GM21717 (cell line): ENCODE measurements around the gene SLC19A3.
"Not testable (repeated sequence)": the region's sequence is repeated elsewhere in the genome, so short reads cannot be mapped to it uniquely, and the experiment has no call there.

ENCODE experiments used
- ATAC-seq: cut with Tn5 transposase; IDR thresholded peaks from one replicate; pipeline ENCODE4 v1.9.1; 2021; ENCODE audit warnings: mild to moderate bottlenecking, moderate library complexity; ENCODE audit not compliant: unreplicated experiment

SLC19A3 gene

GRCh38 chr2:227703961-227704360 is 13.9 kb downstream of the SLC19A3 start:
- ATAC-seq: no peak

- no peak for ATAC-seq
Measured at GRCh38 chr2:227703280-227703732, 14.5 kb downstream of the SLC19A3 start.

DNA sequence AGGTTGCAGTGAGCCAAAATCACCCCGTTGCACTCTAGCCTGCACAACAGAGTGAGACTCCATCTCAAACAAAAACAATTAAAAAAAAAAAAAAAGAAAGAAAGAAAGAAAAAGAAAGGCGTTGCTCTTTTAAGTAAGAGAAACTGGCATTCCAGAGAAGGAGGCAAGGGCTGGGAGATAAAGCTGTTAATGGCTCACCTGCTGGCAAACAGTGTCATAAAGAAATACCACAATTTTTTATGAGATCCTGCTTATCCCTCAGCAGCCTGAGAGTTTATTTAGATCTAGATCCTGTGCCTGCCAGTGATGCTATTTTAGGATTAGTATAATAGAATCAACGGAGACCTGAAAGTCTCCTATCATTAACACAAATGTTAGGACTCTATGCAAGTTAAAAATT is 16.3 kb downstream of the SLC19A3 start:
- no peak for ATAC-seq

DNA sequence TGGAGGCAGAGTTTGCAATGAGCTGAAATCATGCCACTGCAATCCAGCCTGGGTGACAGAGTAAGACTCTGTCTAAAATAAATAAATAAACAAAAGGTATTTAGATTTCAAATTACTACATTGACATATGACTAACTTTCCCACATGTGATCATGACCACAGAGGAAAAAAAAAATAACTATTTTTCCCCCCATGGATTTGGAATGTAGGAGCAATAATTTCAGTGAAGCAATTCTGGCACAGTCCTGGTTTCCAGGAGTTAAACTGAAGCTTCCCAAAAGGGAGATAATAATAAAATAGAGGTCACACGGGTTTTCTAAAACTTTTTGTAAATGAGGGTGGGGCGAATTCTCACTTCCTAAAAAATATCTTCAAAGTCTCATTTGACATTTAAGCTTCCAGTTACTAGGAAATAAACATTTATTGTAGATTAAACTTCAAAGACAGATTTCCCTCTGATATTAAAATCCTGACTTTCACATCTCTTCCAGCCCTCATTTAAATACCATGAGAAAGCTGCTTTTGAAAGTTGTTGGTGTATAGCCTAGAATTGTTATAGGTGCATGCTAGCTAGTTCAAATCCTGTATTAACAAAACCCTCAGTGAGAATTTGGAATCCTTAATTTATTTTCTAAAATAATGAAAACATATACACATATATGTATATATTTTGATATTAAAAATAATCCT is 20.7 kb downstream of the SLC19A3 start:
- no peak for ATAC-seq

DNA sequence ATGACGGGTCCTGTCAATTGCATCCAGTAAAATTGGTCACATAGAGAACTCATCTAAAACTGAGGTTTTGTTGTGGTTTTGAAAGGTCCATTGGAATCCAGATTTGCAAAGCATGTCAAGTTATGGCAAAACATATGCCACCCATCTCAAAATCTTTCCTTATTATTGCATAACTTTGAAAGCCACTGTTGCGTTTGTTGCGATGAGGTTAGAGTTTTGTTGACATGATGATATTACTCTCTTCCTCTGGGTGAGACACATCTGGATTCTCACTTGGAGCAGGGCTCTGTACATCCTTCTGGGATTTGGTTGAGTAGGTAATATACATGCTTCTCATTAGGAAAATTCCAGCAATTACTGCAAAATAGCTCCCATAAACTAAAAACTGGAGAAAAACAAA is 30.6 kb downstream of the SLC19A3 start:
- no peak for ATAC-seq

DNA sequence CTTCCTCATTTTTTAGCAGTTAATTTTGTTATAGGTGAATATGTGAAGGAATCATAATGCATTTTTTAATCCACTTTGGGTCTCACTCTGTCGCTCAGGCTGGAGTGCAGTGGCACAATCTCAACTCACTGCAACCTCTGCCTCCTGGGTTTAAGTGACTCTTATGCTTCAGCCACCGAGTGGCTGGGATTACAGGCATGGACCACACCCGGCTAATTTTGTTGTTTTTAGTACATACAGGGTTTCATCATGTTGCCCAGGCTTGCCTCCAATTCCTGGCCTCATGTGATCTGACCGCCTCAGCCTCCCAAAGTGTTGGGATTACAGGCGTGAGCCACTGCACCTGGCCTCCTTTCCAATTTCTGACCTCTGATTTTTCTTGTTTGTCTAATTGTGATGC is 33.6 kb downstream of the SLC19A3 start:
- ATAC-seq: no peak

DNA sequence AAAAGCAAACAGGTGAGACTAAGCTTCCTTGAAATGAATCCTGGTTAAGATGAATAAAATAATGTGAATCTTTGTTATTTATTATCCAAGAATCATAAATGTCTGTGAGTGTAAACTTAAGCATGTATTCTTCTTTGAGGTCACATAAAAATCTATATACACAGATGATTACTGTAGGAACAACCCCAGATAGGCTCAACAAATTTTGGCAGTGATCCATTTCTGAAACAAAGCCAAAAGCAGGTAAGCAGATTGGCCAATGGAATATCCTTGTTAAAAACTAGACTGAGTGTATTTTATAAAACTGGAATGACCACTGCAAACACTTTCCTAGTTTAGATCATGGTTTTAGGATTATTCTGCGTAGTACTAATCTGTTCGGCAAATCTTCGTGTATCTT is 39.9 kb downstream of the SLC19A3 start:
- no peak for ATAC-seq

GRCh38 chr2:227674485-227674884 is 43.3 kb downstream of the SLC19A3 start:
- no peak for ATAC-seq

DNA sequence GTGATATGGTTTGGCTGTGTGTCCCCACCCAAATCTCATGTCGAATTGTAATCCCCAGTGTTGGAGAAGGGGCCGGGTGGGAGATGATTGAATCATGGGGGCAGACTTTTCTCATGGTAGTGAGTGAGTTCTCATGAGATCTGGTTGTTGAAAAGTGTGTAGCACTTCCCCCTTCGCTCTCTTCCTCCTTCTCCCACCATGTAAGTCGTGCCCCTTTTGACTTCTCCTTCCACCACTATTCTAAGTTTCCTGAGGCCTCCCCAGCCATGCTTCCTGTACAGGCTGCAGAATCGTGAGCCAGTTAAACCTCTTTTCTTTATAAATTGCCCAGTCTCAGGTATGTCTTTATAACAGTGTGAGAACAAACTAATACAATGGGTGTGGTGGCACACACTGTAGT is 44.2 kb downstream of the SLC19A3 start:
- not testable (repeated sequence) for ATAC-seq

GRCh38 chr2:227671170-227671905 is 46.5 kb downstream of the SLC19A3 start:
- no peak for ATAC-seq

GRCh38 chr2:227666631-227667170 is 51.1 kb downstream of the SLC19A3 start, which contains the start of gene SCYGR5:
Gene SCYGR5 (plus strand): TSS chr2:227666804. CDS start chr2:227666804, 0 bp downstream.
- not testable (repeated sequence) for ATAC-seq

GRCh38 chr2:227665189-227665940 is 52.5 kb downstream of the SLC19A3 start:
- ATAC-seq: no peak

- no peak for ATAC-seq
Measured at GRCh38 chr2:227661827-227662226, 56.0 kb downstream of the SLC19A3 start.

- no peak for ATAC-seq
Measured at GRCh38 chr2:227661025-227661649, 56.7 kb downstream of the SLC19A3 start.

DNA sequence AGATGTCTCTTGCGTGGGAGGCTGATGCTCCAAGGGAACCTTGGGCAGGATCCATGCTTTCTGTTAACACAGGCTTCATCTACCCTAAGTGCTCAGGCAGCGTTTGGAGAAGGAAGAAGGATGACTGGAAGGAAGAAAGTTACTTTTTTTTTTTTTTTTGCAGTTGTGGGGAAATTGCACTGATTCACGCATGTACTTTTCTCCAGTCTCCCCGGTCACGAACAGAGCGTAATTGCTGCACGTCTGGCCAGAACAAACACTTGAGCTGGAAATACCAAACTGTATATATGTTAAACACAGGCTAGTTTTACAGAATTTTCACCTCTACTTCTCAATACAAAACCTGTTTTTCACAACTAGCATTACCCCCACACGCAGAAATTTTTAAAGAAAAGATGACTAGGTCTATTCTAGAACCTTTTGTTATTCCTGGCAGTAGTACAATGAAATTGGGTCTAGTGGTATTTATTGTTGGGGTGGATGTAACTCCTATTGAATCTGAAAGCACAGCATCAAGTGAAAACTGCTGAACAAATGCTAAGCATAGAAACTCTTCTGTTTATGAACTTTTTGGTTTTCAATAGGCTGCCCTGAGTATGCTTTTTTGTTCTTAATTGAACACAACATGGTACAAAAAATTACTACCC is 60.5 kb downstream of the SLC19A3 start:
- no peak for ATAC-seq

DNA sequence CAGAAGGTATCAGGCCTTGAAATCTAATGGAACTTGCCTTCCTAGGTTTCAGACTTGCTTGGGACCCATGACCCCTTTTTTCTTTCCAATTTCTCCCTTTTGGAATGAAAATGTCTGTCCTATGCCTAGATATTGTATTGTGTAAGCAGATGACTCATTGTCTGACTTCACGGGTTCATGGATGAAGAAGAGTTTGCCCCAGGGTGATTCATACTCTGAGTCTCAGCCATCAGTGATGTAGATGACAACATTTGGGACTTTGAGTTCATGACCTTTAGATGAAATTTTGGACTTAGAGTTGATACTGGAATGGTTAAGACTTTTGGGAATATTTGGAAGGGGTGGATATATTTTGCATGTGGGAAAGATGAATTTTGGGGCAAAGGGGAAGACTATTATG is 62.4 kb downstream of the SLC19A3 start:
- no peak for ATAC-seq

- ATAC-seq: no peak
Measured at GRCh38 chr2:227654426-227654825, 63.4 kb downstream of the SLC19A3 start.

- ATAC-seq: no peak
Measured at GRCh38 chr2:227653419-227653818, 64.4 kb downstream of the SLC19A3 start.

- ATAC-seq: no peak
Measured at GRCh38 chr2:227643990-227644551, 73.8 kb downstream of the SLC19A3 start.

GRCh38 chr2:227642656-227643055 is 75.2 kb downstream of the SLC19A3 start:
- no peak for ATAC-seq
